ENCODE measurements around the gene CDH4.

Gene CDH4

GRCh38 chr20:61625246-61625645 is 373.2 kb downstream of the CDH4 start:
- H3K27ac ChIP-seq (ENCODE audit: extremely low read depth, low read depth, low read length) = no peak overlapping the region
- no peaks in the 10 kb centered on the region for H3K9me3 ChIP-seq (ENCODE audit: control insufficient read depth, insufficient read depth, low read depth, low read length)
- H3K4me1 ChIP-seq (ENCODE audit: control insufficient read depth, insufficient read depth, low read length) = no peaks in the 10 kb centered on the region
- no peak overlapping the region for H3K4me3 ChIP-seq (ENCODE audit: low read depth, low read length)
- no peaks in the 10 kb centered on the region for H3K36me3 ChIP-seq (ENCODE audit: control insufficient read depth in 2 of 2, insufficient read depth in 1 of 2, low read length in 2 of 2)
- TF ChIP-seq, protein P1, sequence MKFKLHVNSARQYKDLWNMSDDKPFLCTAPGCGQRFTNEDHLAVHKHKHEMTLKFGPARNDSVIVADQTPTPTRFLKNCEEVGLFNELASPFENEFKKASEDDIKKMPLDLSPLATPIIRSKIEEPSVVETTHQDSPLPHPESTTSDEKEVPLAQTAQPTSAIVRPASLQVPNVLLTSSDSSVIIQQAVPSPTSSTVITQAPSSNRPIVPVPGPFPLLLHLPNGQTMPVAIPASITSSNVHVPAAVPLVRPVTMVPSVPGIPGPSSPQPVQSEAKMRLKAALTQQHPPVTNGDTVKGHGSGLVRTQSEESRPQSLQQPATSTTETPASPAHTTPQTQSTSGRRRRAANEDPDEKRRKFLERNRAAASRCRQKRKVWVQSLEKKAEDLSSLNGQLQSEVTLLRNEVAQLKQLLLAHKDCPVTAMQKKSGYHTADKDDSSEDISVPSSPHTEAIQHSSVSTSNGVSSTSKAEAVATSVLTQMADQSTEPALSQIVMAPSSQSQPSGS (tag by site-specific recombination; IDR thresholded peaks at IDR 0.05; ENCODE audit: low read depth) = no peak
- TF ChIP-seq ZNF211 (tag by site-specific recombination; IDR thresholded peaks at IDR 0.05; ENCODE audit: low read depth) (no peak), ZNF654 (tag by site-specific recombination; IDR thresholded peaks at IDR 0.05; ENCODE audit: low read depth) (no peak), ZNF19 (tag by site-specific recombination; IDR thresholded peaks at IDR 0.05; ENCODE audit: low read depth) (no peak), ZNF610 (tag by site-specific recombination; IDR thresholded peaks at IDR 0.05; ENCODE audit: borderline replicate concordance) (no peak), ZSCAN18 (tag by site-specific recombination; IDR thresholded peaks at IDR 0.05) (no peak), ZNF16 (tag by site-specific recombination; IDR thresholded peaks at IDR 0.05; ENCODE audit: low read depth) (no peak), BCL11A (tag by site-specific recombination; IDR thresholded peaks at IDR 0.05; ENCODE audit: low read depth) (no peak), ZFP41 (tag by site-specific recombination; IDR thresholded peaks at IDR 0.05; ENCODE audit: borderline replicate concordance) (no peak), WT1 (tag by site-specific recombination; IDR thresholded peaks at IDR 0.05) (no peak)
- TF ChIP-seq, protein P2, sequence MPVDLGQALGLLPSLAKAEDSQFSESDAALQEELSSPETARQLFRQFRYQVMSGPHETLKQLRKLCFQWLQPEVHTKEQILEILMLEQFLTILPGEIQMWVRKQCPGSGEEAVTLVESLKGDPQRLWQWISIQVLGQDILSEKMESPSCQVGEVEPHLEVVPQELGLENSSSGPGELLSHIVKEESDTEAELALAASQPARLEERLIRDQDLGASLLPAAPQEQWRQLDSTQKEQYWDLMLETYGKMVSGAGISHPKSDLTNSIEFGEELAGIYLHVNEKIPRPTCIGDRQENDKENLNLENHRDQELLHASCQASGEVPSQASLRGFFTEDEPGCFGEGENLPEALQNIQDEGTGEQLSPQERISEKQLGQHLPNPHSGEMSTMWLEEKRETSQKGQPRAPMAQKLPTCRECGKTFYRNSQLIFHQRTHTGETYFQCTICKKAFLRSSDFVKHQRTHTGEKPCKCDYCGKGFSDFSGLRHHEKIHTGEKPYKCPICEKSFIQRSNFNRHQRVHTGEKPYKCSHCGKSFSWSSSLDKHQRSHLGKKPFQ (tag by site-specific recombination; IDR thresholded peaks at IDR 0.05) = no peak
- ChIA-PET POLR2A (no interaction called here), CTCF (no interaction called here)

GRCh38 chr20:61626412-61626811 is 374.4 kb downstream of the CDH4 start:
- CTCF ChIA-PET = interaction anchor here (1.0 kb wide), 1 partner anchor 28 kb away, joined by 3 read pairs; no protein-coding TSS in a partner anchor
- POLR2A ChIA-PET = no interaction called here
- H3K4me3 ChIP-seq (ENCODE audit: low read depth, low read length) = no peak overlapping the region
- no peak for TF ChIP-seq KLF1 (tag by site-specific recombination; IDR thresholded peaks at IDR 0.05)
- no peak for TF ChIP-seq ZNF521 (tag by site-specific recombination; IDR thresholded peaks at IDR 0.05)
- TF ChIP-seq, protein P3, sequence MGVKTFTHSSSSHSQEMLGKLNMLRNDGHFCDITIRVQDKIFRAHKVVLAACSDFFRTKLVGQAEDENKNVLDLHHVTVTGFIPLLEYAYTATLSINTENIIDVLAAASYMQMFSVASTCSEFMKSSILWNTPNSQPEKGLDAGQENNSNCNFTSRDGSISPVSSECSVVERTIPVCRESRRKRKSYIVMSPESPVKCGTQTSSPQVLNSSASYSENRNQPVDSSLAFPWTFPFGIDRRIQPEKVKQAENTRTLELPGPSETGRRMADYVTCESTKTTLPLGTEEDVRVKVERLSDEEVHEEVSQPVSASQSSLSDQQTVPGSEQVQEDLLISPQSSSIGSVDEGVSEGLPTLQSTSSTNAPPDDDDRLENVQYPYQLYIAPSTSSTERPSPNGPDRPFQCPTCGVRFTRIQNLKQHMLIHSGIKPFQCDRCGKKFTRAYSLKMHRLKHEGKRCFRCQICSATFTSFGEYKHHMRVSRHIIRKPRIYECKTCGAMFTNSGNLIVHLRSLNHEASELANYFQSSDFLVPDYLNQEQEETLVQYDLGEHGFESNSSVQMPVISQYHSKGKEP (tag by site-specific recombination; IDR thresholded peaks at IDR 0.05) = no peak
- no peak for TF ChIP-seq ZNF214 (tag by site-specific recombination; IDR thresholded peaks at IDR 0.05; ENCODE audit: borderline replicate concordance)
- no peak for TF ChIP-seq ZNF248 (tag by site-specific recombination; IDR thresholded peaks at IDR 0.05)
- no peak for TF ChIP-seq ZBTB26 (tag by site-specific recombination; optimal IDR thresholded peaks at IDR 0.05)
- no peak for TF ChIP-seq ZBTB8A (tag by site-specific recombination; IDR thresholded peaks at IDR 0.05)
- no peak for TF ChIP-seq SCRT2 (tag by site-specific recombination; IDR thresholded peaks at IDR 0.05)
- TF ChIP-seq ZNF624 (tag by site-specific recombination; IDR thresholded peaks at IDR 0.05) = no peak
- TF ChIP-seq ZNF501 (tag by site-specific recombination; IDR thresholded peaks at IDR 0.05) = no peak
- H3K4me1 ChIP-seq (ENCODE audit: control insufficient read depth, insufficient read depth, low read length) = no peaks in the 10 kb centered on the region
- no peaks in the 10 kb centered on the region for H3K36me3 ChIP-seq (ENCODE audit: control insufficient read depth in 2 of 2, insufficient read depth in 1 of 2, low read length in 2 of 2)
- no peak overlapping the region for H3K27ac ChIP-seq (ENCODE audit: extremely low read depth, low read depth, low read length)
- no peaks in the 10 kb centered on the region for H3K9me3 ChIP-seq (ENCODE audit: control insufficient read depth, insufficient read depth, low read depth, low read length)
